A549 (cell line): ENCODE data around the gene SKOR2.
"Not testable (repeated sequence)": the region's sequence is repeated elsewhere in the genome, so short reads cannot be mapped to it uniquely, and the experiment has no call there.

ENCODE experiments used
- CTCF ChIP-seq: fragments of >200 bp; sonication (Bioruptor Twin); formaldehyde crosslinking; IDR thresholded peaks from 3 replicates; pipeline ENCODE4 v1.5.1; 2016
- POLR2A ChIP-seq: IDR thresholded peaks from 2 replicates; pipeline ENCODE4 v1.6.1; 2012; ENCODE audit warnings: mild to moderate bottlenecking, low read length
- RAD21 ChIP-seq, 2 experiments: fragments of >200 bp in 1 of 2; sonication (Bioruptor Twin) in 1 of 2; formaldehyde crosslinking in 1 of 2; IDR thresholded peaks in 1 of 2; conservative IDR thresholded peaks in 1 of 2; 2 replicates in 1 of 2; 3 replicates in 1 of 2; pipeline ENCODE4 v1.6.1; 2012 to 2018; ENCODE audit warnings: inconsistent platforms in 1 of 2

GRCh38 chr18:47158404-47158803 lies 93.1 kb downstream of the SKOR2 start:
- TF ChIP-seq CTCF; POLR2A; RAD21 (conservative IDR thresholded peaks at IDR 0.05 in 1 of 2, IDR thresholded peaks at IDR 0.05 in 1 of 2): not testable (repeated sequence)
